ENCODE results near the gene TMEM30A. TPM values are rescaled to one million over a fixed set of nuclear protein-coding genes. Genes with fewer than 3 reads are reported as not detected.
A peak's percentile ranks its signal among the peaks of the same experiment; 100 is the strongest.

The TMEM30A gene
- total RNA-seq, 3 donors from 2014 or later: 79.6 to 84.2 (median 79.7) TPM

DNA sequence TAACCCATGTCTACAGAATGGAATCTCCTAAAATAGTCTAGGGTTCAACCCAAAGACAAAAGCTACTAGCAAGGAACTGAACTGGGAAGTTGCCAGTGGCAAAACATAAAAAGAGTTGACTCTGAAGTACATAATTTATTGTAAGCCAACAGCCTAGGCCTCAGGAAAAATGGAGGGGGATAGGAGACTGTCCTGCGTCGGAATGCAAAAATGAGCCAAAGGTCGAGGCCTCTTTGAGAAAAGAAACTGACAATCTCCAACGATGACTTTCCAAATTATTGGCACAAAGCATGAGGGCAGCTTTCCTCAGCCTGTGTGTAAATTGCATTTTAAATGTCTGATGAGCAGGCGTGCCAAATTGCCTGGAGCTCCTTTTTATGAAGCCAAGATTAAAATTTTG is 80.9 kb downstream of the TMEM30A start:
- Histone ChIP-seq H3K4me3 (peak overlapping the region; percentile 61 to 78 (median 64)), H3K27ac (peak overlapping the region; percentile 79 to 90), H3K36me3 (no peaks in the 10 kb centered on the region), H3K4me1 (peaks cover 0 to 4% of the 10 kb centered on the region in 2 donors), H3K27me3 (peaks cover 0 to 21% of the 10 kb centered on the region in 2 donors), H3K9me3 (no peaks in the 10 kb centered on the region)
- intact Hi-C loops (cut with DNase I; ENCODE audit: low total_unique reads): loop anchor here (10.0 kb wide), 1 partner anchor 1109 kb away; no protein-coding TSS in a partner anchor
- TF ChIP-seq POLR2A (IDR thresholded peaks at IDR 0.05) (no peak), POLR2AphosphoS5 (IDR thresholded peaks at IDR 0.05) (no peak)
- TF ChIP-seq, protein P1, sequence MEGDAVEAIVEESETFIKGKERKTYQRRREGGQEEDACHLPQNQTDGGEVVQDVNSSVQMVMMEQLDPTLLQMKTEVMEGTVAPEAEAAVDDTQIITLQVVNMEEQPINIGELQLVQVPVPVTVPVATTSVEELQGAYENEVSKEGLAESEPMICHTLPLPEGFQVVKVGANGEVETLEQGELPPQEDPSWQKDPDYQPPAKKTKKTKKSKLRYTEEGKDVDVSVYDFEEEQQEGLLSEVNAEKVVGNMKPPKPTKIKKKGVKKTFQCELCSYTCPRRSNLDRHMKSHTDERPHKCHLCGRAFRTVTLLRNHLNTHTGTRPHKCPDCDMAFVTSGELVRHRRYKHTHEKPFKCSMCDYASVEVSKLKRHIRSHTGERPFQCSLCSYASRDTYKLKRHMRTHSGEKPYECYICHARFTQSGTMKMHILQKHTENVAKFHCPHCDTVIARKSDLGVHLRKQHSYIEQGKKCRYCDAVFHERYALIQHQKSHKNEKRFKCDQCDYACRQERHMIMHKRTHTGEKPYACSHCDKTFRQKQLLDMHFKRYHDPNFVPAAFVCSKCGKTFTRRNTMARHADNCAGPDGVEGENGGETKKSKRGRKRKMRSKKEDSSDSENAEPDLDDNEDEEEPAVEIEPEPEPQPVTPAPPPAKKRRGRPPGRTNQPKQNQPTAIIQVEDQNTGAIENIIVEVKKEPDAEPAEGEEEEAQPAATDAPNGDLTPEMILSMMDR (IDR thresholded peaks at IDR 0.05): no peak
- no peak for DNase-seq (ENCODE audit: low spot score in 2 of 2)

Other genes starting within 250 kb of the TMEM30A start
- 100 to 1,000 TPM in 2 of 3 donors, 10 to 100 TPM in 1; 90.9 to 441 (median 281) TPM for gene COL12A1, start 78.7 kb downstream of the TMEM30A start, total RNA-seq
- 100 to 1,000 TPM; 171 to 206 (median 204) TPM for gene COX7A2, start 41.0 kb downstream of the TMEM30A start, total RNA-seq
- gene FILIP1, start 209.0 kb upstream of the TMEM30A start, total RNA-seq: 1 to 10 TPM; 2.9 to 4.3 (median 4.3) TPM